Pancreas (tissue), 10 donors: ENCODE data around the gene ST8SIA4. TPM values are rescaled to one million over a fixed set of nuclear protein-coding genes. Genes with fewer than 3 reads are reported as not detected.

Source experiments
- ATAC-seq, 4 donors: fragments of 200-7000 bp; cut with Tn5 transposase; one replicate each; pipeline versions ENCODE4 v1.8.0 to v1.9.1; 2020; ENCODE audit warnings: mild to moderate bottlenecking in 4 of 4, moderate library complexity in 4 of 4
- DNase-seq, 6 donors: peaks; one replicate each; pipeline ENCODE4 v3.0.0-alpha.2; 2020
- FAIRE-seq: peaks from 2 replicates; lab custom pipeline; 2012; peaks lifted over from hg19 to GRCh38; lab: Jason Lieb, UNC
- H3K27ac ChIP-seq, 4 donors: fragments of 200-600 bp; sonication (generic); 1 replicate in 3 of 4; 2 replicates in 1 of 4; pipeline versions ENCODE4 v1.5.0 to v1.8.0; 2020
- H3K27me3 ChIP-seq, 4 donors: fragments of 200-600 bp; one replicate each; pipeline ENCODE4 v1.8.0; 2021
- H3K36me3 ChIP-seq, 3 donors: fragments of 200-600 bp; sonication (generic) in 1 of 3; one replicate each; pipeline versions ENCODE4 v1.5.0 to v1.8.0; 2020 to 2021
- H3K4me1 ChIP-seq, 3 donors: fragments of 200-600 bp; one replicate each; pipeline ENCODE4 v1.8.0; 2021
- H3K4me3 ChIP-seq, 4 donors: fragments of 200-600 bp; sonication (generic) in 2 of 4; one replicate each; pipeline versions ENCODE4 v1.5.0 to v1.8.0; 2020 to 2021
- H3K9me3 ChIP-seq, 4 donors: fragments of 200-600 bp; one replicate each; pipeline ENCODE4 v1.8.0; 2021
- WGBS, 2 donors: extraction: QIAGEN DNeasy Blood & Tissue Kit; methylation state at CpG; one replicate each; pipeline ENCODE4 v1.1.7; 2013; 5-methylcytosine and 5-hydroxymethylcytosine counted together
- intact Hi-C, 3 donors: fragments of 100-400 bp; cut with DNase I; formaldehyde crosslinking; loops; one replicate each; pipeline versions ENCODE4 v1.11.1 to v1.14.2; 2022
- polyA plus RNA-seq, 2 donors: library from polyadenylated mRNA; stranded (reverse); fragments of 200-250 nt; gene quantifications; one replicate each; pipeline ENCODE4 v1.2.3, GENCODE V29; 2013
- total RNA-seq, 6 donors: library from RNA; stranded (reverse); fragmentation: NEBNext Ultra II Directional in 4 of 6; extraction: Animal tissue kit (Norgen Biotek cat#: 25700) in 4 of 6; gene quantifications; one replicate each; pipeline versions ENCODE4 v1.2.1 to v1.2.4, GENCODE V29; 2021 to 2023
- TF ChIP-seq, protein P1 (sequence below), 4 donors: fragments of 200-600 bp; sonication (generic) in 3 of 4; IDR thresholded peaks; one replicate each; pipeline versions ENCODE4 v1.5.0 to v1.8.0; 2021; ENCODE audit warnings: antibody characterized with exemption in 4 of 4
- donor health status: healthy with polysubstance abuse.
- donor health status: DM: no; HTN: no; CAD: no; lungs with moderate emphysema.
- donor health status: DM: no; HTN: no; CAD: no.
- donor health status: control.
- donor health status: control.
- donor health status: Bipolar disorder and iron deficiency.
- donor health status: DM: yes; HTN: yes; CAD: no.
- donor health status: DM: no; HTN: no; CAD: no.
- donor health status: DM: no; HTN: no; CAD: no.
- donor health status: DM: yes; HTN: yes; CAD: no.

Gene ST8SIA4, protein sequence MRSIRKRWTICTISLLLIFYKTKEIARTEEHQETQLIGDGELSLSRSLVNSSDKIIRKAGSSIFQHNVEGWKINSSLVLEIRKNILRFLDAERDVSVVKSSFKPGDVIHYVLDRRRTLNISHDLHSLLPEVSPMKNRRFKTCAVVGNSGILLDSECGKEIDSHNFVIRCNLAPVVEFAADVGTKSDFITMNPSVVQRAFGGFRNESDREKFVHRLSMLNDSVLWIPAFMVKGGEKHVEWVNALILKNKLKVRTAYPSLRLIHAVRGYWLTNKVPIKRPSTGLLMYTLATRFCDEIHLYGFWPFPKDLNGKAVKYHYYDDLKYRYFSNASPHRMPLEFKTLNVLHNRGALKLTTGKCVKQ
- total RNA-seq = 1 to 10 TPM in 3 of 6 donors, under 1 TPM in 3; 0.51 to 5.7 (median 1.3) TPM
- polyA plus RNA-seq = under 1 TPM; 0.34 to 0.80 TPM

DNA sequence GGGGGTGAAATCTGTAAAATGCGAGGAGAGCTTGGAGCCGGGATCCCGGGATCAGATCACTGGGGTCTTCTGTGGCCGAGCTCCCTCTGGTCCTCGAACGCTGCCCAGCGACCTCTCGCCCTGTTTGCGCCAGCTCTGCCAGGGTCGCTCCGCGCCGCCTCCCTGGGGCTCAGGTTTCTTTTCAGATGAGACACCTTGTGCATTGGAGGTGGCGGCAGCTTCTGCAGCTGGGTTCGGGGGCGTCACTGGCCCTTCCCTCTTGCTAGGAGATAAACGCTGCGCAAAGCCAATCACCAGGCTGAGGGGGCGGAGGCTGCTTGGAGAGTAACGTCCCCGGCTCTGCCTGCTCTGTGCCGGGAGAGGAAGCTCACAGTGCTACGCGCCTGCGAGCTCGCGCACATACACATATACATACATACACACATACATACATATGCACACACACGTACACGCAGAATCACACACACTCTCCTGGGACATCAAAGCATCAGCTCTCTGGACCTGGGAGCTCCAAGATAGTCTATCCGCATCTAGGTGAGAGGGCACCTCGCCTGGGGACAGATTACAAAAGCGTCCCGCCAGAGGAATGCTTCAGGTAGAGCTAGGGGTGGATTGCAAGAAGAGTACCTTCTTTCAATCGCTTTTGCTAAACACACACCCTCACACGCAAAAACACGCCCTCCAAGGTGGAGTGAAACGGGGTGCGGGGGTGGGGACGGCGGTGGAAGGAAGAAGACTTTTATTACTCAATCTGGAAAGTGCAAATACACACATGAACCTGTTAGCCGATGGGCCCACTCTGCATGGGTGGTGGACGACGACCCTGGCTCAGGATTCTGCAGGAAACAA, at the start of gene ST8SIA4:
ST8SIA4 (minus strand) TSS at position 244 of the 849 bp plus-strand sequence. CDS start 327 bp downstream, outside the sequence.
- no peaks in the 10 kb centered on the region for H3K9me3 ChIP-seq
- peak within 1 kb of the TSS in 2 of 4 donors; percentile 41 to 51 for H3K27ac ChIP-seq
- WGBS, 2 donors = 1% methylated on average over 43 of the region's 43 CpGs
- H3K4me1 ChIP-seq = no peaks in the 10 kb centered on the region
- TF ChIP-seq, protein P1, sequence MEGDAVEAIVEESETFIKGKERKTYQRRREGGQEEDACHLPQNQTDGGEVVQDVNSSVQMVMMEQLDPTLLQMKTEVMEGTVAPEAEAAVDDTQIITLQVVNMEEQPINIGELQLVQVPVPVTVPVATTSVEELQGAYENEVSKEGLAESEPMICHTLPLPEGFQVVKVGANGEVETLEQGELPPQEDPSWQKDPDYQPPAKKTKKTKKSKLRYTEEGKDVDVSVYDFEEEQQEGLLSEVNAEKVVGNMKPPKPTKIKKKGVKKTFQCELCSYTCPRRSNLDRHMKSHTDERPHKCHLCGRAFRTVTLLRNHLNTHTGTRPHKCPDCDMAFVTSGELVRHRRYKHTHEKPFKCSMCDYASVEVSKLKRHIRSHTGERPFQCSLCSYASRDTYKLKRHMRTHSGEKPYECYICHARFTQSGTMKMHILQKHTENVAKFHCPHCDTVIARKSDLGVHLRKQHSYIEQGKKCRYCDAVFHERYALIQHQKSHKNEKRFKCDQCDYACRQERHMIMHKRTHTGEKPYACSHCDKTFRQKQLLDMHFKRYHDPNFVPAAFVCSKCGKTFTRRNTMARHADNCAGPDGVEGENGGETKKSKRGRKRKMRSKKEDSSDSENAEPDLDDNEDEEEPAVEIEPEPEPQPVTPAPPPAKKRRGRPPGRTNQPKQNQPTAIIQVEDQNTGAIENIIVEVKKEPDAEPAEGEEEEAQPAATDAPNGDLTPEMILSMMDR (IDR thresholded peaks at IDR 0.05) = no peak
- H3K4me3 ChIP-seq = peak within 1 kb of the TSS in 2 of 4 donors; percentile 22 to 50
- H3K27me3 ChIP-seq = peaks cover 0 to 8% (median 0%) of the 10 kb centered on the region in 4 donors
- no peaks in the 10 kb centered on the region for H3K36me3 ChIP-seq
- ATAC-seq (peak; percentile 53 to 82 (median 76)), FAIRE-seq (no peak), DNase-seq (peak in 5 of 6 donors; percentile 6 to 74 (median 60))
- intact Hi-C loops = no loop called here

DNA sequence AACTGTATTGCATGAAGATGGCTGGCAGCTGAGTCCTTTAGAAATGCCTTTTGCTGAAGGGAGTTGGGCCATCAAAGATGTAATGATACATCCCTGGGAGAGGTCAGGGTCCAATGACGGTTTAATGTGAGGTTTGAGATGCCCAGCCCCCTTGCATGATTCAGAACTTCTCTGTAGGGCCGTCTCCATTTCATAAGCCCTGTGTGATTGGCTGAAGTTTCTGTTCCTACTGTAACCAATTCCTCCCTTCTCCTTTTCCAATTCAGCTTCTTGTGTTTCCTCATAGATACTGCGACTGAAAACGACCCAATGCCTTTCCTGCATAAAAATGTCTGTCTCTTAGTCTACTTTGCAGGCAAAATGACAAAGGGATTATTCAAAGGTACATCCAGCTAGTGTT, 47.9 kb upstream of the ST8SIA4 start:
- Histone ChIP-seq H3K27me3 (no peaks in the 10 kb centered on the region), H3K27ac (no peak overlapping the region), H3K36me3 (no peaks in the 10 kb centered on the region), H3K4me1 (no peaks in the 10 kb centered on the region), H3K9me3 (no peaks in the 10 kb centered on the region), H3K4me3 (no peak overlapping the region)
- TF ChIP-seq, protein P1 (IDR thresholded peaks at IDR 0.05) = no peak
- WGBS, 2 donors = 42 to 48% methylated on average over 4 of the region's 4 CpGs
- intact Hi-C loops = no loop called here
- DNase-seq (no peak), FAIRE-seq (no peak), ATAC-seq (no peak)

DNA sequence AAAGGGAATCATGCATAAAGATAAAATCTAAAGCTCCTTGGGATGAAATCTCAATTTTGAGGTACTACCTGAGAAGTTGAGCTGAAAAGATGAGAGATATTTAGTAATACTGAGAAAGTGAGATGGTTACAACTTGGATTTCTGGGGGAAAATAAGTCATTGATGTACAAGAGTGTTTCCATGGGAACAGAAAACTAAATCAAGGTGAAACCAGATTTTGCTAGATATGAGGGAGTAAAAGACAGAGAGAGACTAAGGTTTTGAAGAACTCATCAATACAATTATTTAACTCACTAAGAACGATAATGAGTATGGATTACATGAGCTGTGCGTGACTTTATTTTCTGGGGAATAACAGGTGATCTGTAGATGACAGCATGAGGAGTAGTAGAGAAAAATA, 10.2 kb upstream of the ST8SIA4 start:
- H3K36me3 ChIP-seq = no peaks in the 10 kb centered on the region
- no peaks in the 10 kb centered on the region for H3K27me3 ChIP-seq
- intact Hi-C loops = no loop called here
- H3K4me1 ChIP-seq = no peaks in the 10 kb centered on the region
- TF ChIP-seq, protein P1 (IDR thresholded peaks at IDR 0.05) = no peak
- FAIRE-seq = no peak
- H3K27ac ChIP-seq = no peak overlapping the region
- DNase-seq = no peak
- no peak overlapping the region for H3K4me3 ChIP-seq
- WGBS, 2 donors = 68% methylated on average over 2 of the region's 2 CpGs
- no peaks in the 10 kb centered on the region for H3K9me3 ChIP-seq
- no peak for ATAC-seq

DNA sequence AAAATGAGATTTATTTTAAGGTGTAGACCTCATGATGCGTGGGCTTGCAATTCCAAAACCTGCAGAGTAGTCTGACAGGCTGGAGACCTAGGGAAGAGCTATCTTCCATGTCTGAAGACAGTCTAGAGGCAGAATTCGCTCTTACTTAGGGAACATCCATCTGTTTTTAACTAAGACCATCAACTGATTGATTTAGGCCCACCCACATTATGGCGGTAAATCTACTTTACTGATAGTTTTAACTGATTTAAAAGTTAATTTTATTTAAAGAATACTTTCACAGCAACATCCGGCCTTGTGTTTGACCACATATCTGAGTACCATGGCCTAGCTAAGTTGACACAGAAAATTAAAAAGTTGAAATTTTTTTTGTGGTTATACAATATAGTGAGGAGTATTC, 6.0 kb upstream of the ST8SIA4 start:
- FAIRE-seq = no peak
- no peak for ATAC-seq
- no peaks in the 10 kb centered on the region for H3K9me3 ChIP-seq
- intact Hi-C loops = no loop called here
- H3K4me3 ChIP-seq = no peak overlapping the region
- no peak overlapping the region for H3K27ac ChIP-seq
- DNase-seq = no peak
- no peaks in the 10 kb centered on the region for H3K36me3 ChIP-seq
- WGBS, 2 donors = 76 to 87% methylated on average over 4 of the region's 4 CpGs
- no peaks in the 10 kb centered on the region for H3K4me1 ChIP-seq
- TF ChIP-seq, protein P1 (IDR thresholded peaks at IDR 0.05) = no peak
- no peaks in the 10 kb centered on the region for H3K27me3 ChIP-seq
